ENCODE data around the gene PLA2G2D.

PLA2G2D gene

DNA sequence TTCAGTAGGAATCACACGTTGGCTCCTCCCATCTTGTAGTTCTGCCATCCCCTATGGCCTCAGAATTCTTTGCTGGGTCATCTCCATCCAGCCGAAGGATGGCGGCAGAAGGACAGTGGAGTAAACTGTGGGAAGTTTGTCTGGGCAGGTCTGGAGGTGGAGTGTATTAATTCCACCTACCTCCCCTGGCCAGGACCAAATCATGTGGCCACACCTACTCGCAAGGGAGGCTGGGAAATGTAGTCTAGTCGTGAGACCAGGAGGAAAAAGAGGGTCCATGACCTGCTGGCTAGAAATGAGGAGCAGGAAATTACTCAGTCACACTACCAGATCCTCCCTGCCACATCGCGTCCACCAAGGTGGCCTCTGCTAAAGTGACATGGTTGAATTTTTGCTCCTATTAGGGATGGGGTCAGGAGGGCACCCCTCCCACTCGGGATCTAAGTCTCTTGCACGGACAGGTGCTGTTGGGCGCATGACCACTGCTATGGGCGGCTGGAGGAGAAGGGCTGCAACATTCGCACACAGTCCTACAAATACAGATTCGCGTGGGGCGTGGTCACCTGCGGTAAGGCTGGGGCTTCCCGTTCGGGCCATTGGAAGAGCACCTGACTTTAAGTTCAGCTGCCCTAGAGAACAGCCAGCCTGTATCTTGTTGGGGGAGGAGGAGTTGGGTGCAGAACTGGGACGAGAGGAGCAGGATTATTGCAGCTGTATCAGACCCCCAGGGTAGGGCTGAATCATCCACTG lies 29.8 kb downstream of the PLA2G2D start:
- no peak for DNase-seq (ENCODE audit: extremely low read depth in 1 of 2, low read depth in 1 of 2)

DNA sequence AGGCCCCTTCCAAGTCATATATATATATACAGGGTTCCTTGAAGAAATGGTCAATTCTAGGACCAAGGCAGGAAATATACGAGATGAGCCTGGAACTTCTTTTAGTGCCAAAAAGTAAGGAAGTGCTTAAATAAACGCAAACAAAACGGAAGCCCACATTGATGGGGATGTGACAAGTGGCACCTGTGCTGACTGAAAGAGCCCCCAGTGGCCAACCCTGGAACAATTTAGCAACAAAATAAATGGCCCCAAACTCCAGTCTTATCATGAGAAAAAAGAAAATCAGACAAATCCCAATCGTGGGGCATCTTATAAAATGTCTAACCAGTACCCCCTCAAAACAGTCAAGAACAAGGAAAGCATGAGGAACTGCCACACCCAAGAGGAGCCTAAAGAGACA lies 31.7 kb downstream of the PLA2G2D start:
- DNase-seq (ENCODE audit: extremely low read depth in 1 of 2, low read depth in 1 of 2), result no peak

DNA sequence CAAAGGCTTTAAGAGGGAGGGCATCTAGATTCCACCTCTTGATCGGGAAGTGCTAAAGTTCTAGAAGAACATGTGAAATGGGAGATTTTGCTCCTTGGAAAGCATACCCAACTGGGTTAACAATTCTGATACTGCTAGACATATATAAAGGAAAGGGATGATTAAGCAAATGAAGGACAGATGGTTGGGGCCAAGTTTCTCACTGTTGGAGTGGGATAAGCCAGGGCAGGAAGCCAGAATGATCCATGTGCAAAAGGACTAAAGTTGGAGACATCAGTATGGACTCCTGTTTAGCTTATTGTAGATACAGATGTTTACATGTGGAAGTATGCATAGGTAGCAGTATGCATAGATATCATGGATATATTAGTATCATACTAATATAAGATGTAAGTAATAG lies 32.5 kb downstream of the PLA2G2D start:
- DNase-seq (ENCODE audit: extremely low read depth in 1 of 2, low read depth in 1 of 2), result no peak

DNA sequence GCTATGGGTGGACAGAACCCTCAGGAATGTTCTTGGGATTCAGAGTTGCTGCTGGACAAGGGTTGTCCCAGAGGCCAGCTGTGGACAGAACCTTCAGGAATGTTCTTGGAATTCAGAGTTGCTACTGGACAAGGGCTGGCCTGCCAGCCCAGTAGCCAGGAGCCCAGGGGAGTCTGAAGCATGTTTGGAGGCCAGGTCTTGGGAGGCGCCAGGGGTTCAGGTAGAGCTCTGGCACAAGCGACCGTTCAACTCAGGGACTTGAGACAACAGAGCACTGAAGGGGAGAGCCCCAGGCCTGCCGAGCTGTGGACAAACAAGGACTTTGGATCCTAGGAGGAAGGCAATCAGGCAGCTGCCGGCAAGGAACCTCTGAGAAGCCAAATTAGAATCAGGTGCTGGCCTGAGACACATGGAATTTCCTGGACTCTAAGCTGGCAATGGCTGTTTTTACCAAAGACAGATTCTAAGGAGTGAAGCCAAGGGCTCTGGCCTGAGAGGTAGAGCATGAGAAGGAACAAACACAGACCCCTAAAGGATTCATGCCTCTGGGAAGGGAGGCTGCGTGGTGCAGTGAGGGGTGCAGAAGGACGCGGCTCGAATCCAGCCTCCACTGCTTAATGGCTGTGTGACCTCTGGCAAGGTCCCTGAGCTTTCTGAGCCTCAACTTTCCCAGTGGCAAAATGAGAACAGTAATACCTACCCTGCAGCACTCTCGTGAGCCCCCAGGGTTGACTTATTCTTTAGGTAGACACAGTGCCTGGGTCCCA lies 36.0 kb downstream of the PLA2G2D start:
- DNase-seq (ENCODE audit: extremely low read depth in 1 of 2, low read depth in 1 of 2), result no peak

DNA sequence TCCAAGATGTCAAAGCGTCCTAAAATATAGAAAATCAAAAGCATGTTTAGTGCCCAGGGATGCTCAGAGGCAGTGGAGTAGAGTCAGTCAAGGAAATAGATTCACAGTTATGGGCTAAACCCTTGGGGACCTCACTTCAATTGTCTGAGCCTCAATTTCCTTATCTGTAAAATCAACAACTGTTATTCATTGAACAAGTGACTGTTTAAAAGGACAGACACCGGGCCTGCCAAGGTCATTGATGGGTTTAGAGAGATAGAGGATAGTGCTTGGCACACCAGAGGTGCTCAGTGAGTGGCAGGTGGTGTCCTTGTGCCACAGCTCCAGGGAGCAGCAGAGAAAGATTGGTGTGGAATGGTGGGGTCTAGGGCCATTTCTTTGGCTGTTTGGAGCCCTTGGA lies 36.6 kb downstream of the PLA2G2D start:
- DNase-seq (ENCODE audit: extremely low read depth in 1 of 2, low read depth in 1 of 2), result no peak

DNA sequence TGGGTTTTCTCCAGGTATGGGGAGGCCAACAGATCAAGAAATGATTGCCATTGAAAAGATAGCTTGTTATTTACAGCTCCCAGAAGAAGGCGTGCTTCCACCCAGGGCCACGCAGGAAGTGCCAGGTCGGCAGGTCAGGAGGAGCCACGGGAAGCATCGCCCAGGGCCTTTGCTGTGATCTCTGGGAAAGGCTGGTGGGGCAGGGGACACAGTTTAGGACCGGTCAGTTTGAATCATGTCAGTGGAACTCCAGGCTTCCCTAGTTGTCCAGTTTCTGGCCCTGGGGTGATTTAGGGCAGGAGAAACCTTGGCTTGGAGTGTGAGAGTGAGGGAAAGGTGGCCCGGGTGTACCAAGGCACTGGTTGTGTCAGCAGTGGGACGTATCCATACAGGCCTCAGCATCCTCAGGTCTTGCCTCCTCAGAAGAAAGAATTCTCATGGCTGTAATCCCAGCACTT lies 38.0 kb downstream of the PLA2G2D start:
- no peak for DNase-seq (ENCODE audit: extremely low read depth in 1 of 2, low read depth in 1 of 2)

DNA sequence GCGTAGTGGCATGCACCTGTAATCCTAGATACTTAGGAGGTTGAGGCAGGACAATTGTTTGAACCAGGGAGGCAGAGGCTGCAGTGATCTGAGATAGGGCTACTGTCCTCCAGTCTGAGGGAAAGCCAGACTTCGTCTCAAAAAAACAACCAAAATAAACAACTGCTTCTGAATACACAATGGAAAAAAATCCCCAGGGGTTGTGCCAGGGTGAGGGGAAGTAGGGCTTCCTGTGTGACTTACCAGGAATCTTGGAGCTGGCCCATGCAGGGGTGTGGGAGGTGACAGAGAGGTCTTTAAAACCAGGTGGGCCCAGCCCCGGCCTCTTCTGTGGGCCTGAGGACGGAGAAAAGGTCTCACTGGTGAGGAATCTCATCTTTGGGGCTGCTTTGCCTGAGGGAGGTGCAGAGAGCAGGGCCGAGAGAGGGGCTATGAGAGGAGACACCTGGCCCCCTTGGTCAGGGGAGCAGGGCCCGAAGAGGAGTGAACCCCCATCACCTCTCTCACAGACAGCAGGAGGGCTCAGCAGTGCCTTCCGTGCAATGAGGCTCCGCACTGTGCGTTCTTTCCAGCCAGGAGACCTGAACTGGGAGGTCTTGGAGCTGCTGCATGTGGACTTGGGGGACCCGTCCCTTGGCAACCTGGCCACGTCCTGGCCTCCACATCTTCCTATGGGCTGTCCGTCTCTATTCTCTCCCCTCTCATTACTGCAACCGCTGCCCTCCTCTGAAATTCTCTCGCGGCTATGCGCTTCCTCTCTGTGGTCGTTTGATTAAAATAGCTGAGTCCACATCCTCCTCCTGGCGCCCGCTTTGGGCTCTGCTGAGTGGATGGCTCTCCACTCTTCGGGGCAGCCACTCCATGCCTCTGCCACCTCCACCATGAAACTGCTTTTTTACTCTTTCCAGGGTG lies 38.6 kb downstream of the PLA2G2D start:
- DNase-seq (ENCODE audit: extremely low read depth in 1 of 2, low read depth in 1 of 2), result no peak

DNA sequence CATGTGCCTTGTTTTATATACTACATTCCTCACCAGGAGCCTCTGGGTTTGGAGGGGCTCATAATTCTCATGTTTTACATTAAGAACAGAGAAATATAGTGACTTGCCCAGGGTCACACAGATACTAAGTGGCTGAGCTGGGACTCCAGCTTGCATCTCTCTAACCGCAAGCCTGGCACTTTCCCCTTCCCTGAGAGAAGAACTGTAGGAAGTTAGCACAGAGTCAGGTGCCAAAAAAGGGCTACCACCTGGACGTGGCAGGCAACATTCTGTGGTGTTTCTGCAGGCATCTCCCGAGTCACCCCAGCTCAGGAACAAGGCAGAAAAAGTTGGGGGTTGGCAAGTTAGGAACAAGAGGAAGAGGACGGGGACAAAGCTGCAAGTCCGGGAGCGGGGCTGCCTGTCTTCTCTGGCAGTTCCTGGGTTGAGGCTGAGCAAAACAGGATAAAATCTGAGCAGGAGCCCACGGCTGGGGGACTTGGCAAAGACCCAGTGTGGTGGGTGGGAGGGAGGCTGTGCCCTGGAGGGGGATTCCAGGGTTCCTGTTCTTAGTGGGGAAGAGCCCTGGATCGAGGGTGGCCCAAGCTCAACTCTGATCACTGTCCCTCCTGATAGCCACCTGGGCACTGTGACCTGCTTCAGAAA lies 39.6 kb downstream of the PLA2G2D start:
- no peak for DNase-seq (ENCODE audit: extremely low read depth in 1 of 2, low read depth in 1 of 2)

DNA sequence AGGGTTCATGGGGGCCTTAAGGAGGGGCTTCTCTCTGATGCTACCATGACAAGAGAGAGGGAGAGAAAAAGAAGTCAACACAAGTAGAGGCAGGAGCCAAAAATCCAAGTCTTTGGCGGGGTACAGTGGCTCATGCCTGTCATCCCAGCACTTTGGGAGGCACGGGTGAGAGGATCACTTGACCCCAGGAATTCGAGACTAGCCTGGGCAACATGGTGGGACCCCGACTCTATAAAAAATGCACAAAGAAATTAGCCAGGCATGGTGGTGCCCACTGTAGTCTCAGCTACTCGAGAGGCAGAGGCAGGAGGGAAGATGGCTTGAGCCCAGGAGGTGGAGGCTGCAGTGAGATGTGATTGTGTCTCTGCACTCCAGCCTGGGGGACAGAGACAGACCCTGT lies 40.6 kb downstream of the PLA2G2D start:
- no peak for DNase-seq (ENCODE audit: extremely low read depth in 1 of 2, low read depth in 1 of 2)

DNA sequence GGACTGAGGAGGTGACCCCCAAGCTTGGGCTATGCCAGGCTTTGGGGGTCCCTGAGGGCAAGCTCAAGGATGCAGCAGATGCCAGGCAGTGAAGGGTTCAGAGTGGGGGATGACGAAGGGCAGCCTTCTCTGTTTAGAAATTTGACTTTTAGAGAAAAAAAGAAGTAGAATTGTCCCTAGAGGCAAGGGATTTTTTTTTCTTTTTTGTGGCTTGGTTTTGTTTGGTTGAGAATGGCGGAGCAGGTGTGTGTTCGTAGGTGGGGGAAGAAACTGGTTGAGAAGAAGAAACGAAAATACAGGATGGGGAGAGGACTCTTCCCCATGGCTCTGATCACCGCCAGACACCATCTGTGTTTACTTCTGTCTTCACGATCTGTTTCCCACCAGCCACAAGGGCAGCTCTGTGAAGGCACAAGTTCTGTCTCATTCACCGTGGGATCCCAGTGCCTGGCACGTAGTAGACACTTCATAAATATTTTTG lies 41.1 kb downstream of the PLA2G2D start:
- no peak for DNase-seq (ENCODE audit: extremely low read depth in 1 of 2, low read depth in 1 of 2)

DNA sequence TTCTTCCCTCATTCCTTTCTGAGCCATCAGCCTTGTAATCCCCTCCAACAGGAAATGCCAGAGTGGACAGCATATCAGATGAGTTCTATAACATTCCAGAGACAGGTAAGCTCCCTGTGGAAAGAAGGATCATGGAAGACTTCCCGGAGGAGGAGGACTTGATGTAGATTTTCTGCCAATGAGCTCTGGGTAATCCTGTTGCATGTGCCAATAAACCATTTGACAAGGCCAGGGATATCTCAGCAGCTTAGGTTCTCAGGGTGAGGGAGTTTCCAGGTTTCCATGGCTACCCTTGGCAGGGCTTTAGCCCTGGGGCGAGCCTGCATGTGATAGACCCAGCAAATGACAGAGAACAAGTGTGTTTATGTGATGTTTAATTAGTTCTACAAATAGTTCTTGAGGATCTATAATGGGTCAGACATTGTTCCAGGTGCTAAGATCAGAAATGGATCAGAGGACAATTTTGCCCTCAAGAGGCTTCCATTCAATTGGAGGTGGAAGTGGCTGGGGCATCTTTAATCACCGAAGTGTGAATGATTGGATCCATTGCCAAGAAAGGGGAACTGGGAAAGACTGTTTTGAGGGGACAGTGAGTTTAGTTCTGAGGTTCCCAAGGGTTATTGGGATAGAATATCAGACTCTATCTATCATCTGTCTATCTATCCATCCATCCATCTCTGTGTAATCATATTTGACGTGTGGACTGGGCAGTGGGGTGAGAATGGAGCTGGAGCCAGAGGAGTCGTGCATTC lies 42.5 kb downstream of the PLA2G2D start:
- no peak for DNase-seq (ENCODE audit: extremely low read depth in 1 of 2, low read depth in 1 of 2)

DNA sequence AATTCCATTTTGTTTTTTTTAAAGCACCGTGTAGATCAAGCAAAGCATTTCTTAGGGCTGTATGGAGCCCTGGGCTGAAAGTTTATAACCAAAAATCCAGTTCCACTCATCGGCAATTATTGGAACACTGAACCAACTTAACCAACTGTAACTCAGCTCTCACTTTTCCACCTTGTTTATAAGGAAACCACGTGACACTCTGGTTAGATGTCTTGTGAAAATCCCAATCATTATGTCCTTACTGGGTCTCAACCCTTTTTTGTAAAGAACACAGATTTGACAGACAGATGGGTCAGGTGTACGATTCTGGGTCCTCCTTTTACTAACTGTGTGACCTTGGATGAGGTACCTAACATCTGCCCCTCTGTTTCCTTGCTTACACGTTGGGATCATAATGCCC lies 43.1 kb downstream of the PLA2G2D start:
- no peak for DNase-seq (ENCODE audit: extremely low read depth in 1 of 2, low read depth in 1 of 2)

DNA sequence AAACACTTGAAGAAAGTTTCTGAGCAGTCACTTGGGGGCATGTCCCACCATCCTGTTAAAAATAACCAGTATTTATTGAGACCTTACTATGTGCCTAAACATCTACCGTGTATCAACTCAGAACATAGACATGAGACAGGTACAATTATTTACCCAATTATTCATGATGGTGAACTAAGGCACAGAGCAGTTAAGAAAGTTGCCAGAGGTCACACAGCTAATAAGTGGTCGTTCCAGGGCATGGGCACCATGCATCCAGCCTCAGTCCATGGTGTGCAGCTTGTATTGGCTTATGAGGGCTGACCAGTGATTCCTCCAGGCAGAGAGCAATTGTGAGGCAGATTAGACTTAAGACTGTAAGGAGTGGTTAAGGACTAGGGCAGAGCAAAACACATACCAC lies 44.0 kb downstream of the PLA2G2D start:
- no peak for DNase-seq (ENCODE audit: extremely low read depth in 1 of 2, low read depth in 1 of 2)

DNA sequence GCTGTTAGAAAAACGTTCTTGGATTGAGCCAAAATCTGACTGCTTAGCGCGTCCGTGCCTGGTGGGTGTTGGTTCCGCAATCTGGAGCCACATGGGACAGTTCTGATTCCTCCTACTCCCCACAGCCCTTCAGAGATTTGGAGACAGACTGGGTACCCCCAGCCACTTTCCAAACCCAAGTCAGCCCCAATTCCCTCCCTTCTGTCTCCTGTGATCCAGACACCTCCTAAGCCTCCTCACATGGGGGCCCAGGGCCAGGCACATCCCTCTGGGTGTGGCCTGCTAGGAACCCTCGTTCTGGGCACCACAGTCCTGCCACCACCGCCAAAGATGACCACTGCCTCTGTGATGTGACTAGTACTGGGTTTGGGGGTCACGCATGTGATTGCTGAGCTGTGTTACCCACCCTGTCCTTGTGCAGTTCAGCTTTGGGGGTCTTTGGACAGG lies 44.6 kb downstream of the PLA2G2D start:
- no peak for DNase-seq (ENCODE audit: extremely low read depth in 1 of 2, low read depth in 1 of 2)

DNA sequence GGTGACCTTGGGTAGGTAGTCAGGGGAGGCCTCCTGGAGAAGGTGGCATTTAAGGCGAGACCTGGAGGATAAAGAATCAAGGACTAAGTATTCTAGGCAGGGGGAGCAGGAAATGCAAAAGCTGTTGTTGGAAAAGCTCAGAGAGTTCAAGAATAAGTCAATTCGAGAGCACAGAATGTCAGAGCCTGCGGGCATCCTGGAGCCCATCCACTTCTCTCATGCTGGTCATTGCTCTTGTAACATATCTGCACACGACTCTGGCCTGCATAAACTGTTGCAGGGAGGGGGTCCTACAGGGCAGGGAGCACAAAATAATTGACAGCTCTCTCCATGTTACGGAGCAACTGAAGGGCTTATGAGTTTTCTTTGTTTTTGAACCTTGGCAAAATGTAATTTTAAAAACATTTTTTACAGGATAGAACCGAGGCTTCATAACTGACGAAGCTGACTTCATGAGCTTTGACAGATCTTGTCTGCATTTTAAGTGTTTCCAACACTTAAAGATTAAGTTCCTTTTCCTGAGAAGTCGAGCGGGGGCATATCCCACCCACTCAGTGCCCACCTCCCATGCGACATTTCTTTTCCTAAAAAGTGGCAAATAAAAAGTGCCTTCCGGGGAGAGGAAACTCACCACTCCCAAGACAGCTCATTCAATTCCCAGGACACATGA lies 45.1 kb downstream of the PLA2G2D start:
- no peak for DNase-seq (ENCODE audit: extremely low read depth in 1 of 2, low read depth in 1 of 2)

DNA sequence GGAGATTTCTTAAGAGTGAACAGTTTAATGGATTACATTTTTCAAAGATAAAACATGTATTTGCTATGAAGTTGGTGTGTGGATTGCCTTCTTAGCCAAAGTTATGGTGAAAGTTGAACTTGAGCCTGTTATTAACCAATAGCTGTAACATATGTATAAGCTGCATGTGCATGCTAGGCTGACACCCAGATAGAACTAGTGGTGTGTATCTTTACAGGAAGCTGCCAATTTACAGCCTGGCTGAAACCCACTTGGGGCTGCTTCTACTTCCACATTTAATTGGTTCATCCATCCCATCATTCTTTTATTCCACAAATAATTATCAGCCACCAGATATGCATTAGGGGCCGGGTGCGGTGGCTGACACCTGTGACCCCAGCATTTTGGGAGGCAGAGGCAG lies 46.1 kb downstream of the PLA2G2D start:
- DNase-seq (ENCODE audit: extremely low read depth in 1 of 2, low read depth in 1 of 2), result no peak

DNA sequence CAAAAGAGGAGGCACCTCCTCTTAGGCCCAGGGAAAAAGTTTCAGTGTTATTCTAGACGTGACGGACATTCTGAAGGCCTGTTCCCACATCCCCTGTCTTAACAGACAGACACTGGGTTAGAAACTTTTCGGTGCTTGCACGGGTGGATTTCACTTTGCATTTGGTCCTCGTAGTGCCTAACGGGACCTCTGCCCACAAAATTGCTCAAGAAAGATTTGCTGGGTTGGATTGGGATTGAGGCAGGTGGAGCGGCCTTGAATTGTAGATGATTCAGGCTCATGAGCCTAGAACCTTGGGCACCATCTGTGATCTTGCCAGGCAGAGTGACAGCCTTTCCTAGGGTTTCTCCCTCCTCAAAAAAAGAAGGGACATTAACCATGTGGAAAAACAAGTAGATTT lies 46.6 kb downstream of the PLA2G2D start:
- no peak for DNase-seq (ENCODE audit: extremely low read depth in 1 of 2, low read depth in 1 of 2)

DNA sequence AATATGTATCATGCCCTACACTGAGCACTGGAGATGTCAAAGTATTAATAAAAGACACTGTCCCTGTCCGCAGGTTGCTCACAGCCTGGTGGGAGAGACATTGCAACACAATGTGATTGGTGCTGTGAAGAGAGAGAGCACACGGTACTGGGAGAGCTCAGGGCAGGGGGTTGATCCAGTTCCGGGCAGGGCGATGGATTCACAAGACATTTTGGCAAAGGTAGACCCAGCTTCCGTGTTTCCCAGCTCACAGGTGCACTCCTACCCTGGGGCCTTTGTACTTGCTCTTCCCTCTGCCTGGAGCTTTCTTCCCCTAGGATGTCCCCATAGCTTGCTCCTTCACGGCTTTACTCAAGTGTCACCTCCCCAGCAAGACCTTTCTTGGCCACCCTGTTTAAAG lies 47.9 kb downstream of the PLA2G2D start:
- DNase-seq (ENCODE audit: extremely low read depth in 1 of 2, low read depth in 1 of 2), result no peak

DNA sequence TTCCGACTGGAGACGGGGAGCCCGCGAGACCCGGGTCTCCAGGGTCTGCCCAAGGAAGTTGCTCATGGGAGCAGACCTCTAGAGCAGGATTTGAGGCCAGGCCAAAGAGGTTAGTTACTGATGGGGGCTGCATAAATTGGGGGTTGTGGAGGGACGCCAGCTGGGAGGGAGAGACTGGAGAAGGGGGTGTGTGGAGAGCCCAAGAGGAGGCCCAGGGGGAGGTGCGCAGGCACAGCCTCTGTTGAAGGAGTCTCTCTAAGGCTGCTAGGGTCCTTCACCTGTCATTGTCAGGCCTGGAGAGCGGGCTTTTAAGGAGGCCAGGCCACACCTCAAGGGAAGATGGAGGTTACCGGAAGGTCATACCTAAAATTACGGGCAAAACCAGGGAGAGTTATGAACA lies 49.0 kb downstream of the PLA2G2D start:
- no peak for DNase-seq (ENCODE audit: extremely low read depth in 1 of 2, low read depth in 1 of 2)
